Measurements from ENCODE around the gene RYR3.

DNA sequence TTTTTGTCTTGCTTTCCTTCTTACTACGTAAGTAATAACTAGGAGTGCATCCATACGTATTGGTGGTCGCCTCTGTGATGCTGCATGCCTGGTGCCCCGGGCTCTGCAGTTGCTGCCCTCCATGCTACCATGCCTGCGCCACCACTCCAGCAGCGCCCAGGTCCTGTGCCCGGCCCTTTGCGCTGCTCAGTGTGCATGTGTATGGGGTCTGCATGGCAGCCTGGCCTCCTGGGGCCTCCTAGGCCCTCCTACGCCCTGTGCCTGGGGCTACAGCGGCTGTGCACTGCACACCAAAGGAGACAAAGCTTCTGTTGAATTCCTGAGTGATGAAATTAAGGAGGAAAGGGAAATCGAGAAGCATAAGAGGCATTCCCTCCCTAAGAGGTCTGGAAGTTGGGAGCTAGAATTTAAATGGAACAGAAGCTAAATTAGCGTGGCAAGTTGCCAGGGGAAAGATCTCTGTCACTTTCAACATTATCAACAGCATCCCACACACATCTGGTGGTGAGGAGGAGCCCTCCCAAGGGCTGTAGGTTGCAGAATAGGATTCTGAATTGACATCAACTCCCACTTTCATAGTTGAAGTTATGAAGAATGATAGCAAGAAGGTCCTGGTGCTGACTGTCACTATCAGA is 382.5 kb downstream of the RYR3 start:
- TF ChIP-seq POLR2AphosphoS5 (IDR thresholded peaks at IDR 0.05), result no peak
- TF ChIP-seq, protein P1, sequence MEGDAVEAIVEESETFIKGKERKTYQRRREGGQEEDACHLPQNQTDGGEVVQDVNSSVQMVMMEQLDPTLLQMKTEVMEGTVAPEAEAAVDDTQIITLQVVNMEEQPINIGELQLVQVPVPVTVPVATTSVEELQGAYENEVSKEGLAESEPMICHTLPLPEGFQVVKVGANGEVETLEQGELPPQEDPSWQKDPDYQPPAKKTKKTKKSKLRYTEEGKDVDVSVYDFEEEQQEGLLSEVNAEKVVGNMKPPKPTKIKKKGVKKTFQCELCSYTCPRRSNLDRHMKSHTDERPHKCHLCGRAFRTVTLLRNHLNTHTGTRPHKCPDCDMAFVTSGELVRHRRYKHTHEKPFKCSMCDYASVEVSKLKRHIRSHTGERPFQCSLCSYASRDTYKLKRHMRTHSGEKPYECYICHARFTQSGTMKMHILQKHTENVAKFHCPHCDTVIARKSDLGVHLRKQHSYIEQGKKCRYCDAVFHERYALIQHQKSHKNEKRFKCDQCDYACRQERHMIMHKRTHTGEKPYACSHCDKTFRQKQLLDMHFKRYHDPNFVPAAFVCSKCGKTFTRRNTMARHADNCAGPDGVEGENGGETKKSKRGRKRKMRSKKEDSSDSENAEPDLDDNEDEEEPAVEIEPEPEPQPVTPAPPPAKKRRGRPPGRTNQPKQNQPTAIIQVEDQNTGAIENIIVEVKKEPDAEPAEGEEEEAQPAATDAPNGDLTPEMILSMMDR (IDR thresholded peaks at IDR 0.05), result no peak

Measured in esophagus muscularis mucosa (tissue), 3 donors.